Fibroblast of mammary gland (primary cell): ENCODE results near the gene SYNJ2.
A peak's percentile ranks its signal among the peaks of the same experiment; 100 is the strongest.

Source experiments
- DNase-seq: peaks from one replicate; pipeline ENCODE4 v3.0.0-alpha.2; 2010; ENCODE audit warnings: low read depth
- H3K4me3 ChIP-seq: 2 replicates; pipeline ENCODE4 v1.5.1; 2011; ENCODE audit warnings: low read depth, mild to moderate bottlenecking, low read length, moderate library complexity; ENCODE audit not compliant: control insufficient read depth
- CTCF ChIP-seq: conservative IDR thresholded peaks from 2 replicates; pipeline ENCODE4 v1.5.1; 2011; ENCODE audit warnings: low read depth, low read length, inconsistent platforms; ENCODE audit not compliant: control insufficient read depth, insufficient read depth

SYNJ2 gene

GRCh38 chr6:158095671-158096070 is 114.0 kb downstream of the SYNJ2 start:
- no peak for DNase-seq
- no peak for TF ChIP-seq CTCF
- H3K4me3 ChIP-seq = no peak overlapping the region

DNA sequence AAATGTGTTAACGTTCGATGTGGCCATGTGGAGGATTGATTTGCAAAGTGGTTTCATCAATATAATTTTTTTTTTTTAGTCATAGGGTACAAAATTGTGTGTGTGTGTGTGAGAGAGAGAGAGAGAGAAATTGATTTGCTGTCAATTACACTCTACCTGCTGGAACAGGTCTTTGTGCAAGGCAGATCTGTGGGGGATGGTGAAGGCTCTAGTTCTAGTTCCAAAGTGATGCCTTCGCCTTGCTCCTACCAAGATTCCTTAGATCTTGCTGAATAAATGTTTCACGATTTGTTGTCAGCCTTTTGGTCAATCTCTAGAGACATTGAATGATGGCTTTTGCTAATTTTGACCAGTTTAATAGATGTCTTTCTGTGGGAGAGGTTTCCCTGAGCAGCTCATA is 121.6 kb downstream of the SYNJ2 start:
- H3K4me3 ChIP-seq = no peak overlapping the region
- TF ChIP-seq CTCF = no peak
- no peak for DNase-seq

- DNase-seq = no peak
- no peak for TF ChIP-seq CTCF
- no peak overlapping the region for H3K4me3 ChIP-seq
Measured at GRCh38 chr6:158104696-158105095, 123.0 kb downstream of the SYNJ2 start.

GRCh38 chr6:158109748-158110147 is 128.1 kb downstream of the SYNJ2 start:
- DNase-seq = peak; percentile 14
- TF ChIP-seq CTCF = no peak
- no peak overlapping the region for H3K4me3 ChIP-seq

DNA sequence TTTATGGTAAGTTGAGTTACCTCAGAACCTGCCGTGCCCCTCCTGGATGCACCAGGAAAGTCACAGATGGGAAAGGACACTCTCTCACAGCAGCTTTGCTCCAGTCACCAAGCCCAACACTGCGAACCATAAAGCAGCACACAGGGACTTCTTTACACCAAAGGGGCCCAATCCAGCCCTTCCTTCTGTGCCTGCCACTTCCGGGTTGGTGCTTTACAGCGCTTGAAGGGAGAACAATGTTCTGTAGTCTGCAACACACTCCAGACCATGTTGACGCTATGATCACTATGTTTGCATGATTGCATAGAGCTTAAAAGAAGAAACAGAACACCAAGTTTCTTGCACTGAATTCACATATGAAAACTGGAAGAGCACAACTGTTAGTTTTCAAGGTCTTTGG is 129.3 kb downstream of the SYNJ2 start:
- no peak for DNase-seq
- TF ChIP-seq CTCF = no peak
- H3K4me3 ChIP-seq = no peak overlapping the region

- H3K4me3 ChIP-seq = no peak overlapping the region
- TF ChIP-seq CTCF = no peak
- no peak for DNase-seq
Measured at GRCh38 chr6:158111987-158112386, 130.3 kb downstream of the SYNJ2 start.

DNA sequence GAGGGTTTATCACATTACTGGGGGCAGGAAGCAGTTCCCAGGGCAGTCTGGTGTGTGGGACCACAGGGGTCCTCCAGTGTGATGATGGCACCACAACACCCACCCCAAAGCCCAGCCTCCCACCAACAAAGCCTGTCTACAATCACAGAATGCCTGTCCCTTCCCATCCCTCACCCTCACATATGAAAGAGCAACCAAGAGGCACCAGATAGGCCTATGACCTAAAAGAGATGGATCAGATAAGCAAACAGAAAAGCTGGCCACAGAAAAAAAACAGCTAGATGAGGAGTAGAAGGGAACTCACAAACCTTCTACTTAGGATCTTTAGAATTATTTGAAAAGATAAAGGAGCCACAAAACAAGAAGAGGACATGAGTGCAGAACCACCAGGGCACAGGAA is 132.1 kb downstream of the SYNJ2 start:
- no peak for DNase-seq
- no peak for TF ChIP-seq CTCF
- no peak overlapping the region for H3K4me3 ChIP-seq
